K562 (cell line): ENCODE measurements around the gene MGAT4C. TPM values are rescaled to one million over a fixed set of nuclear protein-coding genes. Genes with fewer than 3 reads are reported as not detected.

ENCODE experiments used
- ATAC-seq: fragments of 200-7000 bp; cut with Tn5 transposase; 3 replicates; pipeline ENCODE4 v1.9.1; 2020; ENCODE audit warnings: moderate library complexity
- BruUV-seq: library from RNA; stranded (reverse); fragments of 400-500 nt; replicated peaks from 2 replicates; lab custom pipeline; 2021; lab: Mats Ljungman, UMichigan
- CTCF ChIA-PET: fragments of 300-600 bp; formaldehyde crosslinking; extraction: SDS; loops from one replicate; lab custom pipeline; 2021; ENCODE audit warnings: low intra/inter-chr PET ratio; lab: Yijun Ruan, JAX
- POLR2A ChIA-PET: fragments of 300-600, 350-650 bp; sonication (Branson Sonifier 250); formaldehyde crosslinking; extraction: SDS; loops from one replicate; lab custom pipeline; 2021; ENCODE audit warnings: antibody characterized with exemption, inconsistent platforms; lab: Yijun Ruan, JAX
- DNase-seq, 4 experiments: peaks; one replicate each; pipeline versions ENCODE4 v3.0.0 to v3.0.0-alpha.2; 2011 to 2018; ENCODE audit warnings: low spot score in 3 of 4, mixed read lengths in 3 of 4; ENCODE audit errors: extremely low read depth in 1 of 4
- FAIRE-seq: peaks from 2 replicates; lab custom pipeline; 2011; peaks lifted over from hg19 to GRCh38; lab: Jason Lieb, UNC
- H2AFZ ChIP-seq: 2 replicates; pipeline ENCODE4 v1.6.0; 2011; ENCODE audit warnings: low read depth, low read length, control low read depth, inconsistent platforms
- H3K27ac ChIP-seq: fragments of 200-600 bp; 3 replicates; pipeline ENCODE4 v1.8.0; 2011; ENCODE audit warnings: low read depth, mild to moderate bottlenecking, control low read depth, inconsistent platforms, low read length, moderate library complexity, mixed read lengths; ENCODE audit errors: extremely low read depth
- H3K27me3 ChIP-seq, 2 experiments: fragments of 300-600 bp in 1 of 2; 2 replicates in 1 of 2; 3 replicates in 1 of 2; pipeline versions ENCODE4 v1.6.0 to v1.8.0; 2011; ENCODE audit warnings: inconsistent platforms in 2 of 2, low read length in 2 of 2, mild to moderate bottlenecking in 1 of 2, mixed read lengths in 1 of 2, moderate library complexity in 1 of 2; ENCODE audit not compliant: control insufficient read depth in 2 of 2, insufficient read depth in 2 of 2
- H3K36me3 ChIP-seq: fragments of 300-600 bp; 3 replicates; pipeline ENCODE4 v1.8.0; 2011; ENCODE audit warnings: mild to moderate bottlenecking, low read length, inconsistent platforms; ENCODE audit not compliant: control insufficient read depth, insufficient read depth
- H3K4me1 ChIP-seq, 2 experiments: fragments of 200-600 bp in 1 of 2; replicated peaks in 1 of 2; 2 replicates in 1 of 2; 3 replicates in 1 of 2; pipeline versions ENCODE4 v1.5.1 to v1.8.0; 2011; ENCODE audit warnings: inconsistent platforms in 2 of 2, low read length in 2 of 2, mild to moderate bottlenecking in 1 of 2, mixed read lengths in 1 of 2, moderate library complexity in 1 of 2; ENCODE audit not compliant: control insufficient read depth in 2 of 2, insufficient read depth in 2 of 2
- H3K4me2 ChIP-seq: 2 replicates; pipeline ENCODE4 v1.6.1; 2011; ENCODE audit warnings: low read length, control low read depth, inconsistent platforms, mixed read lengths; ENCODE audit not compliant: insufficient read depth
- H3K4me3 ChIP-seq: fragments of 200-600 bp; sonication (generic), shearing (Covaris generic); 2 replicates; pipeline ENCODE4 v1.5.1; 2016; ENCODE audit warnings: control low read depth, inconsistent platforms
- H3K79me2 ChIP-seq: fragments of 200-600 bp; 3 replicates; pipeline ENCODE4 v1.8.0; 2011; ENCODE audit warnings: low read length, inconsistent platforms; ENCODE audit not compliant: control insufficient read depth, insufficient read depth
- H3K9ac ChIP-seq, 2 experiments: 2 replicates each; pipeline versions ENCODE4 v1.6.0 to v1.6.1; 2011; ENCODE audit warnings: low read depth in 2 of 2, low read length in 2 of 2, control low read depth in 1 of 2, inconsistent platforms in 1 of 2, mild to moderate bottlenecking in 1 of 2, mixed read lengths in 1 of 2; ENCODE audit not compliant: insufficient read depth in 1 of 2
- H3K9me1 ChIP-seq: one replicate; pipeline ENCODE4 v1.6.0; 2011; ENCODE audit warnings: inconsistent platforms, mild to moderate bottlenecking, low read length, moderate library complexity; ENCODE audit not compliant: control insufficient read depth, insufficient read depth
- H3K9me3 ChIP-seq: replicated peaks from 2 replicates; pipeline ENCODE4 v1.5.1; 2011; ENCODE audit warnings: low read depth, low read length, inconsistent platforms; ENCODE audit not compliant: control insufficient read depth, insufficient read depth
- H4K20me1 ChIP-seq: replicated peaks from 2 replicates; pipeline ENCODE4 v1.6.1; 2011; ENCODE audit warnings: low read length, inconsistent platforms, mixed read lengths; ENCODE audit not compliant: control insufficient read depth, insufficient read depth
- FIP1L1 ChIP-seq: fragments of 200-400 bp; formaldehyde crosslinking; IDR thresholded peaks from 2 replicates; pipeline ENCODE4 v1.6.1; 2018; ENCODE audit warnings: mild to moderate bottlenecking, low read depth, low read length; ENCODE audit not compliant: poor library complexity, severe bottlenecking
- FOS ChIP-seq: IDR thresholded peaks from 3 replicates; pipeline ENCODE4 v1.6.1; 2011; ENCODE audit not compliant: insufficient read length; ENCODE audit errors: extremely low read depth
- HMBOX1 ChIP-seq: sonication (generic); IDR thresholded peaks from 2 replicates; pipeline ENCODE4 v1.6.1; 2016
- LARP7 ChIP-seq: fragments of 450-650 bp; IDR thresholded peaks from 2 replicates; pipeline ENCODE4 v1.6.1; 2016
- TSHZ1 ChIP-seq: fragments of 250-450 bp; sonication (Bioruptor Pico); IDR thresholded peaks from 2 replicates; pipeline ENCODE4 v1.4.0; 2020; ENCODE audit warnings: mild to moderate bottlenecking, moderate library complexity
- USF2 ChIP-seq: sonication (generic); formaldehyde crosslinking; IDR thresholded peaks from 2 replicates; pipeline ENCODE4 v1.5.0; 2020; ENCODE audit warnings: missing genetic modification reagents
- ZZZ3 ChIP-seq: fragments of 450-650 bp; IDR thresholded peaks from 2 replicates; pipeline ENCODE4 v1.6.1; 2016; ENCODE audit warnings: antibody characterized with exemption, mild to moderate bottlenecking, moderate library complexity
- WGBS: fragments of 100-300 bp; shearing (Covaris generic); methylation state at CpG from one replicate; pipeline ENCODE4 v1.1.6; 2016; ENCODE audit warnings: low coverage, mixed read lengths; ENCODE audit not compliant: insufficient coverage; ENCODE audit errors: missing lambda C conversion rate; 5-methylcytosine and 5-hydroxymethylcytosine counted together
- in situ Hi-C: fragments of 300-500 bp; cut with MboI; formaldehyde crosslinking; loops from 4 replicates; pipeline ENCODE4 v1.15.0; 2018; ENCODE audit warnings: inconsistent platforms, mixed read lengths
- intact Hi-C: fragments of 100-400 bp; cut with micrococcal nuclease; formaldehyde crosslinking; loops from 2 replicates; pipeline ENCODE4 v1.14.2; 2022
- polyA plus RNA-seq, 8 experiments: library from polyadenylated mRNA; depleted of rRNA in 4 of 8; stranded (reverse) in 5 of 8; unstranded in 3 of 8; fragments of >200 nt; fragmentation: Nextera tagmentation in 2 of 8; fragmentation: Illumina TruSeq in 1 of 8; extraction: Ambion mirVana in 2 of 8; extraction: Trizol in 1 of 8; gene quantifications; 2 replicates each; pipeline versions ENCODE4 v1.2.1 to v1.2.3, GENCODE V29; 2011 to 2014; ENCODE audit warnings: inconsistent platforms in 1 of 8, missing spikeins in 1 of 8
- total RNA-seq, 7 experiments: library from RNA; depleted of rRNA in 6 of 7; stranded (reverse); fragments of >200 nt in 6 of 7; fragmentation: Illumina TruSeq in 2 of 7; extraction: Trizol in 2 of 7; gene quantifications; 2 replicates each; pipeline versions ENCODE4 v1.2.1 to v1.2.3, GENCODE V29; 2011 to 2021; ENCODE audit warnings: low replicate concordance in 1 of 7

MGAT4C gene
- total and polyA plus RNA-seq, 9 of the 15 experiments (the other 6 are each of a cell fraction or from before 2014, with no cell fraction given) = not detected

GRCh38 chr12:85985996-85986395 lies 270.2 kb downstream of the MGAT4C start (continued):
- TF ChIP-seq FIP1L1 (no peak), USF2 (CRISPR knock-in tag) (no peak), HMBOX1 (no peak), FOS (no peak), TSHZ1 (no peak)

- FAIRE-seq (no peak), DNase-seq (no peak), ATAC-seq (no peak)
- Histone ChIP-seq H3K36me3 (no peaks in the 10 kb centered on the region), H2AFZ (no peak overlapping the region), H4K20me1 (no peaks in the 10 kb centered on the region), H3K27ac (no peak overlapping the region), H3K4me2 (no peak overlapping the region), H3K9ac (no peak overlapping the region), H3K27me3 (no peaks in the 10 kb centered on the region), H3K79me2 (no peaks in the 10 kb centered on the region), H3K4me1 (no peaks in the 10 kb centered on the region), H3K4me3 (no peak overlapping the region), H3K9me1 (no peaks in the 10 kb centered on the region), H3K9me3 (no peaks in the 10 kb centered on the region)
- BruUV-seq = no TSS peak
- intact Hi-C loops (no loop called here), in situ Hi-C loops (no loop called here)
- POLR2A ChIA-PET = no interaction called here
- 1% methylated on average over 5 of the region's 5 CpGs for WGBS
- TF ChIP-seq ZZZ3 (no peak), LARP7 (no peak)
- CTCF ChIA-PET = no interaction called here
Observed at GRCh38 chr12:85983601-85984000, 272.6 kb downstream of the MGAT4C start.
